Aorta (tissue), 5 donors: ENCODE measurements around the gene AMPD3. TPM values are rescaled to one million over a fixed set of nuclear protein-coding genes. Genes with fewer than 3 reads are reported as not detected.

Experiments used
- ATAC-seq: fragments of 200-7000 bp; cut with Tn5 transposase; one replicate; pipeline ENCODE4 v1.9.1; 2022; ENCODE audit warnings: moderate library complexity; ENCODE audit not compliant: low FRiP score
- DNase-seq, 2 donors: peaks; one replicate each; pipeline ENCODE4 v3.0.0-alpha.2; 2020
- H3K27ac ChIP-seq, 2 donors: one replicate each; pipeline ENCODE4 v1.5.1; 2013; ENCODE audit warnings: low read length in 2 of 2, mild to moderate bottlenecking in 2 of 2, moderate library complexity in 2 of 2, control low read depth in 1 of 2, inconsistent platforms in 1 of 2, low read depth in 1 of 2
- H3K27me3 ChIP-seq, 2 donors: one replicate each; pipeline ENCODE4 v1.6.1; 2013; ENCODE audit warnings: control low read depth in 1 of 2, low read length in 1 of 2, mild to moderate bottlenecking in 1 of 2, moderate library complexity in 1 of 2; ENCODE audit not compliant: insufficient read depth in 2 of 2, control insufficient read depth in 1 of 2
- H3K36me3 ChIP-seq, 2 donors: one replicate each; pipeline ENCODE4 v1.6.1; 2013; ENCODE audit warnings: control low read depth in 1 of 2, low read length in 1 of 2, mild to moderate bottlenecking in 1 of 2; ENCODE audit not compliant: insufficient read depth in 2 of 2, control insufficient read depth in 1 of 2
- H3K4me1 ChIP-seq, 2 donors: one replicate each; pipeline ENCODE4 v1.6.1; 2013; ENCODE audit warnings: low read length in 2 of 2, control low read depth in 1 of 2, mild to moderate bottlenecking in 1 of 2, moderate library complexity in 1 of 2; ENCODE audit not compliant: insufficient read depth in 2 of 2, control insufficient read depth in 1 of 2
- H3K4me3 ChIP-seq, 2 donors: one replicate each; pipeline ENCODE4 v1.5.1; 2013; ENCODE audit warnings: low read length in 2 of 2, control low read depth in 1 of 2, mild to moderate bottlenecking in 1 of 2
- H3K9me3 ChIP-seq: one replicate; pipeline ENCODE4 v1.6.1; 2013; ENCODE audit warnings: mild to moderate bottlenecking, low read length; ENCODE audit not compliant: control insufficient read depth
- WGBS, 2 donors: extraction: QIAGEN DNeasy Blood & Tissue Kit; methylation state at CpG; one replicate each; pipeline ENCODE4 v1.1.7; 2013; 5-methylcytosine and 5-hydroxymethylcytosine counted together
- intact Hi-C, 2 donors: fragments of 100-400 bp; cut with DNase I; formaldehyde crosslinking; loops; one replicate each; pipeline versions ENCODE4 v1.14.2 to v1.15.0; 2022
- polyA plus RNA-seq, 2 donors: library from polyadenylated mRNA; stranded (reverse); fragments of 200-250 nt; gene quantifications; one replicate each; pipeline ENCODE4 v1.2.3, GENCODE V29; 2013
- total RNA-seq, 2 donors: library from RNA; stranded (reverse); fragmentation: NEBNext Ultra II Directional; extraction: Animal tissue kit (Norgen Biotek cat#: 25700); gene quantifications; one replicate each; pipeline ENCODE4 v1.2.1, GENCODE V29; 2021
- donor health status: healthy with polysubstance abuse.
- donor health status: Bipolar disorder and iron deficiency.
- donor health status: DM: no; HTN: no; CAD: no.
- donor health status: DM: no; HTN: no; CAD: no.
- donor health status: DM: yes; HTN: yes; CAD: no.

AMPD3 gene
- total and polyA plus RNA-seq, 4 donors, result 2.5 to 16.9 (median 5.8) TPM

- Histone ChIP-seq H3K4me3 (no peak overlapping the region), H3K36me3 (no peaks in the 10 kb centered on the region), H3K27me3 (no peaks in the 10 kb centered on the region), H3K9me3 (no peaks in the 10 kb centered on the region), H3K4me1 (no peaks in the 10 kb centered on the region), H3K27ac (no peak overlapping the region)
- 96 to 97% methylated on average over 20 of the region's 20 CpGs for WGBS, 2 donors
- intact Hi-C loops, result no loop called here
- no peak for DNase-seq
- ATAC-seq, result no peak
Observed at GRCh38 chr11:10500757-10501684, 46.0 kb downstream of the AMPD3 start.

DNA sequence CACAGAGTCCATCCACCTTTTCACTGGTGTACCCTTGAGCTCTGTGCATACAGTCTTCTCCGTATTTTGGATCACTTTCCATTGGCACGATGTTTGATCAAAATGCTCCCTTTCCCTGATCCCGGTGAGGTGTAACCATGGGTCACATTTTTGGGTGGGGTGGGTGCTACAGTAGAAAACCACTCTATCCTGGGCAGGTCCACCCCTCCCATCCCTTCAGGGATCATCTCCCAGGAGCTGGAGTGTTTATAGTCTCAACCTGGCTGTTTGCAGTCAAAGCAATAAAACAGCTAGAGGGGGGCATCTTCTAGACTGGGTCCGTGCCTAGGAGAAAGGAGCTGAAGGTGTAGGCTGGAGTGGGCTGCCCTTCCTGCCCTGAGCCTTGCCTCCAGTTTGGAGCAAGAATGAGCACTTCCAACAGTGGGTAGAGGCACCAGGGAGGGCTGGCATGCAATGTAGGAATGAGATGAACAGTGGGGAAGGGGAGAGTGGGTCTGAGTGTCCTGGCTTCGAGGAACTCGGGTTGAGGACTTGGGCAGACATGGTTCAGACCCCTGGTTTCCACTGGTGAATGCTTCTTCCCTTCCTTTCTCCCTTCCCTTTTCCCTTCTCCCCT lies 47.1 kb downstream of the AMPD3 start:
- intact Hi-C loops, result no loop called here
- Histone ChIP-seq H3K27ac (no peak overlapping the region), H3K36me3 (no peaks in the 10 kb centered on the region), H3K4me3 (no peak overlapping the region), H3K9me3 (no peaks in the 10 kb centered on the region), H3K27me3 (no peaks in the 10 kb centered on the region), H3K4me1 (no peaks in the 10 kb centered on the region)
- WGBS, 2 donors, result 90 to 96% methylated on average over 6 of the region's 6 CpGs
- DNase-seq (no peak), ATAC-seq (no peak)

DNA sequence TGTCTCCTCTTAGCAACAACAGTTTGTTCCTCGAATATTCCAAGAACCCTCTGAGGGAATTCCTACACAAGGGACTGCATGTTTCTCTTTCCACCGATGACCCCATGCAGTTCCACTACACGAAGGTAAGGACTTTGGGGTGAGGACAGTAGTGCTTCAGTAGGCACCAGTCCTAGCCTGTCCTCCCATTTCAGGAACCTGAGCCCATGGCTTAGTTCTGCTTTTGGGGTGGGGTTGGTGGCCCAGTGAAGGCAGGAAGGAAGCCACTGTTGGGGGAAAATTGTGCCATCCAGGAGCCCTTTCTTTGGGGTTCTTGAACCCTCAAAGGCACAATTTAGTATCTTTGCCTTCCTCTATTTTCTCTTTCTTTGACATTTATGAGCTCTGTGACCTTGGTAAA lies 47.7 kb downstream of the AMPD3 start:
- 90 to 91% methylated on average over 3 of the region's 3 CpGs for WGBS, 2 donors
- H3K27ac ChIP-seq, result no peak overlapping the region
- intact Hi-C loops, result no loop called here
- ATAC-seq, result no peak
- H3K4me3 ChIP-seq, result no peak overlapping the region
- H3K27me3 ChIP-seq, result no peaks in the 10 kb centered on the region
- no peaks in the 10 kb centered on the region for H3K4me1 ChIP-seq
- no peaks in the 10 kb centered on the region for H3K36me3 ChIP-seq
- no peak for DNase-seq
- no peaks in the 10 kb centered on the region for H3K9me3 ChIP-seq

GRCh38 chr11:10503221-10503620 lies 48.2 kb downstream of the AMPD3 start:
- Histone ChIP-seq H3K4me3 (no peak overlapping the region), H3K27me3 (no peaks in the 10 kb centered on the region), H3K27ac (no peak overlapping the region), H3K4me1 (no peaks in the 10 kb centered on the region), H3K9me3 (no peaks in the 10 kb centered on the region), H3K36me3 (no peaks in the 10 kb centered on the region)
- ATAC-seq (no peak), DNase-seq (no peak)
- intact Hi-C loops, result no loop called here
- 83 to 87% methylated on average over 2 of the region's 2 CpGs for WGBS, 2 donors

DNA sequence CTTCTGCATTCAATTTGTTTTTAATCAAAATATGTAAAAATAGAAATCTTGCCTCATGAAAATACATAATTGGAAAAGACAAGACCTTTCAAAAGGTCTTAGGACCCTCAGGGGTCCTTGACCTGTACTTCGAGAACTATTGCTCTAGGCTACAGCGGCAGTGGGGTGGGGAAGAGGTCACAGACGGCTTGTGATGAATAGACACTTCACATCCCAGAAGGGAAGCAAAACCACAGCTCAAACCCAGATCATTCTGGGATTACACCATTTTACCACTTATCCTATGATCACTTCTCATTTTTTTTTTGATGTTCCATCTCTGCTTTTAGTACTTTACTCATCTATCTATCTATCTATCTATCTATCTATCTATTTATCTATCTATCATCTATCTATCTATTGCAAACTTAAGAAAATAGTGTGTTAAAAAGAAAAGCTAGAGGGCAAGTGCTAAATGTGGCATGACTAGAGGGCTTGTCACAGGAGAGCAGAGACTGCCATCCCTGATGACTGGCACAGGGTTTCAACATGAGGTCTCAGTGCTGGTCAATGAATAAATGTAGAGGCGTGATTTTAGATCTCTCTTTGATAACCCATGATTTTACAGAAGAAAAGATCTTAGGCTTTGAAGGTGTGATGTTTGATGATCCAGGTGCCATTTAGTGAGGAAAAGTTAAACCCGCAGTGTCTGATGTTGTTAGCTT lies 48.9 kb downstream of the AMPD3 start:
- Histone ChIP-seq H3K4me3 (no peak overlapping the region), H3K9me3 (no peaks in the 10 kb centered on the region), H3K4me1 (no peaks in the 10 kb centered on the region), H3K36me3 (no peaks in the 10 kb centered on the region), H3K27ac (no peak overlapping the region), H3K27me3 (no peaks in the 10 kb centered on the region)
- ATAC-seq, result no peak
- no peak for DNase-seq
- intact Hi-C loops, result no loop called here
- 92 to 94% methylated on average over 5 of the region's 5 CpGs for WGBS, 2 donors

DNA sequence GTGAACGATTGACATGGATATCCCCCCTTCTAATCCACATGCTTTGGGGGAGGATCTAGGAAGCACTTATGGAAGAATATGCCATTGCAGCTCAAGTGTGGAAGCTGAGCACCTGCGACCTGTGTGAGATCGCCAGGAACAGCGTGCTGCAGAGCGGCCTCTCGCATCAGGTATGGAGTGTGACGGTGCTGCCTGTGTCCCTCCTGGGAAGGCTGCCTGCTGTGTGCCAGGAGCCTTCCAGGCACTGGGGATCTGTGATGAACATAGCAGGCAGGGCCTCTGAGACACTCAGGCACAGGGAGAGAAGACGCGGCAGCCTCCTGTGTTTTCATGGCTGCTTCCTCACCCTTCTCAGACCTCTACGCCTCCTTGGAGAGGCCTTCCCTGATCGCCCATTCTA lies 49.4 kb downstream of the AMPD3 start:
- DNase-seq (no peak), ATAC-seq (no peak)
- WGBS, 2 donors, result 95 to 96% methylated on average over 11 of the region's 11 CpGs
- Histone ChIP-seq H3K4me3 (no peak overlapping the region), H3K4me1 (no peaks in the 10 kb centered on the region), H3K27me3 (no peaks in the 10 kb centered on the region), H3K9me3 (no peaks in the 10 kb centered on the region), H3K36me3 (no peaks in the 10 kb centered on the region), H3K27ac (no peak overlapping the region)
- intact Hi-C loops, result no loop called here

DNA sequence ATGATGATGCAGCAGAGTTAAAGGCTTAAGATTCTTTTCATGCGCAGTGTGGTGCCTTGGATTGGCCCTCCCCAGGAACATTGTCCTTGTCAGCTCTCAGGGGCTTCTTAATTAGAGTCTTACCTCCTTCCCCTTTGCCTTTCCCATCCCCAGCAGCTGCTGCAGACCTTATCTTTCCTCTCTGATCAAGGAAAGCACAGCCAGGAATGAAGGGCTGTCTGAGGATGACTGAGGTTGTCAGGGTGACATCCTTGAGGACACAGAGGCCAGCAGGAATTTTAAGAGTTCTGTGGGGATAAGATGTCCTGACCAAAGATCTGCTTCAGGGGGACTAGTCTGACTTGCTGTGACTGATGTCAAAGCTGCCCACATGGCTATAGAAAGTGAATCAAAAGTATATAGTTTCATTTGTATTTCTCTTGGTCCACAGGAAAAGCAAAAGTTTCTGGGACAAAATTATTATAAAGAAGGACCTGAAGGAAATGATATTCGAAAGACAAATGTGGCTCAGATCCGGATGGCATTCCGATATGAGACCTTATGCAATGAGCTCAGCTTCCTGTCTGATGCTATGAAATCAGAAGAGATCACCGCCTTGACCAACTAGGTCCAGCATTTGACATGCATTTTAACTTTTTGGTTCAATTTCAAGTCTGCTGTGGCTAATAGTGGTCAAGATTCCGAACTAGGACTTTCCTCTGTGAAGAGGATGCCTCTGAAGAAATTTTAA lies 50.4 kb downstream of the AMPD3 start:
- Histone ChIP-seq H3K4me1 (no peaks in the 10 kb centered on the region), H3K27me3 (no peaks in the 10 kb centered on the region), H3K27ac (no peak overlapping the region), H3K9me3 (no peaks in the 10 kb centered on the region), H3K4me3 (no peak overlapping the region), H3K36me3 (no peaks in the 10 kb centered on the region)
- intact Hi-C loops, result no loop called here
- ATAC-seq (no peak), DNase-seq (no peak)
- WGBS, 2 donors, result 90 to 94% methylated on average over 6 of the region's 6 CpGs

DNA sequence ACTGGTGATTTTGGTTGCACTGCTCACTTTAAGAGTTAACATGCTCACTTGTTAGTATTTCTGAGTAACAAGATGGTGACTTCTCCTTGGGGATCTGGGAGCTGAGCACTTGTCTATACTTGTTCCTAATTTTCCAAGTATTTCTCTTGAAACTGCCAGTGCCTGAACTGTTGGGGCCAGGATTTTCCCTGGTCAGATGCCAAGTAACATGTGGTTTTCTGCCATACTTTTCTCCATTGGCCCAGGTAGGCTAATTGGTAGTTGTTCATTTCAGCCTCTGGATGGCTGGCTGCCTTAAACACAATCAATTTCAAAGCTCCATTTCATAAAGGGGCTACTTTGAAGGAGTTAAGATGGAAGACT lies 50.9 kb downstream of the AMPD3 start:
- Histone ChIP-seq H3K4me3 (no peak overlapping the region), H3K27ac (no peak overlapping the region), H3K27me3 (no peaks in the 10 kb centered on the region), H3K4me1 (no peaks in the 10 kb centered on the region), H3K9me3 (no peaks in the 10 kb centered on the region), H3K36me3 (no peaks in the 10 kb centered on the region)
- intact Hi-C loops, result no loop called here
- DNase-seq (no peak), ATAC-seq (no peak)
